Neural crest cell (in vitro differentiated cells): ENCODE results near the gene WDR90. TPM values are rescaled to one million over a fixed set of nuclear protein-coding genes. Genes with fewer than 3 reads are reported as not detected.

Experiments
- DNase-seq: peaks from one replicate; pipeline ENCODE4 v3.0.0; 2021; ENCODE audit warnings: low read depth, mixed read lengths, low spot score
- H3K27ac Mint-ChIP-seq: one replicate; pipeline ENCODE4 v1.8.0; 2021; ENCODE audit warnings: mild to moderate bottlenecking, mixed read lengths; ENCODE audit not compliant: unreplicated experiment
- H3K27me3 Mint-ChIP-seq: 2 replicates; pipeline ENCODE4 v1.8.0; 2021; ENCODE audit warnings: low read depth, mild to moderate bottlenecking, mixed read lengths
- H3K36me3 Mint-ChIP-seq: 2 replicates; pipeline ENCODE4 v1.8.0; 2021; ENCODE audit warnings: low read depth, mild to moderate bottlenecking, mixed read lengths
- H3K4me1 Mint-ChIP-seq: 2 replicates; pipeline ENCODE4 v1.8.0; 2021; ENCODE audit warnings: mixed read lengths
- H3K4me3 Mint-ChIP-seq: one replicate; pipeline ENCODE4 v1.8.0; 2021; ENCODE audit warnings: mild to moderate bottlenecking, mixed read lengths
- H3K9me3 Mint-ChIP-seq: 2 replicates; pipeline ENCODE4 v1.8.0; 2021; ENCODE audit warnings: mixed read lengths
- CTCF ChIP-seq: fragments of 200-600 bp; sonication (generic); conservative IDR thresholded peaks from 2 replicates; pipeline ENCODE4 v1.5.0; 2021; ENCODE audit warnings: antibody characterized with exemption, mild to moderate bottlenecking
- total RNA-seq: library from RNA; stranded (reverse); gene quantifications from 2 replicates; pipeline ENCODE4 v1.2.1, GENCODE V29; 2021

Gene WDR90
- total RNA-seq, 1 donor from 2014 or later, result 97.0 TPM

GRCh38 chr16:634996-635395, 14.2 kb upstream of the WDR90 start:
- Mint-ChIP-seq H3K4me3 (peak overlapping the region; percentile 78), H3K27me3 (peaks cover 7% of the 10 kb centered on the region), H3K36me3 (peaks cover 4% of the 10 kb centered on the region), H3K4me1 (peaks cover 8% of the 10 kb centered on the region), H3K9me3 (no peaks in the 10 kb centered on the region), H3K27ac (no peak overlapping the region)
- no peak for DNase-seq
- no peak for TF ChIP-seq CTCF

- Mint-ChIP-seq H3K27ac (no peak overlapping the region), H3K9me3 (no peaks in the 10 kb centered on the region), H3K4me3 (peak overlapping the region; percentile 56), H3K4me1 (peaks cover 5% of the 10 kb centered on the region), H3K36me3 (peaks cover 4% of the 10 kb centered on the region), H3K27me3 (peaks cover 7% of the 10 kb centered on the region)
- no peak for DNase-seq
- no peak for TF ChIP-seq CTCF
These were observed 13.5 kb upstream of the WDR90 start for GRCh38 chr16:635573-636205.

GRCh38 chr16:636206-637080, 12.7 kb upstream of the WDR90 start, which contains the start of gene METTL26:
METTL26 (minus strand) TSS chr16:636305; CDS start chr16:636290, 15 bp downstream.
- H3K36me3 Mint-ChIP-seq, result peaks cover 4% of the 10 kb centered on the region

GRCh38 chr16:637081-638018, 11.8 kb upstream of the WDR90 start:
- Mint-ChIP-seq H3K4me1 (peaks cover 5% of the 10 kb centered on the region), H3K27me3 (peaks cover 7% of the 10 kb centered on the region), H3K4me3 (peak overlapping the region; percentile 98), H3K27ac (no peak overlapping the region), H3K9me3 (no peaks in the 10 kb centered on the region), H3K36me3 (peaks cover 4% of the 10 kb centered on the region)
- TF ChIP-seq CTCF, result no peak
- peak; percentile 80 for DNase-seq

More at GRCh38 chr16:636206-637080, 12.7 kb upstream of the WDR90 start, which contains the start of gene METTL26:
- Mint-ChIP-seq H3K27ac (peak within 1 kb of the TSS; percentile 98), H3K27me3 (peaks cover 7% of the 10 kb centered on the region), H3K4me3 (peak within 1 kb of the TSS; percentile 98), H3K9me3 (no peaks in the 10 kb centered on the region), H3K4me1 (peaks cover 5% of the 10 kb centered on the region)
- no peak for TF ChIP-seq CTCF
- peak; percentile 93 for DNase-seq

- no peak for DNase-seq
- Mint-ChIP-seq H3K36me3 (peaks cover 4% of the 10 kb centered on the region), H3K4me1 (peaks cover 5% of the 10 kb centered on the region), H3K4me3 (peak overlapping the region; percentile 78), H3K9me3 (no peaks in the 10 kb centered on the region), H3K27ac (no peak overlapping the region), H3K27me3 (peaks cover 7% of the 10 kb centered on the region)
- no peak for TF ChIP-seq CTCF
These were observed 11.1 kb upstream of the WDR90 start for GRCh38 chr16:638034-638543.
